Lower leg skin (tissue), 3 donors: Measurements from ENCODE around the gene IFNL4.
"Not testable (repeated sequence)": the region's sequence is repeated elsewhere in the genome, so short reads cannot be mapped to it uniquely, and the experiment has no call there.

ENCODE experiments used
- POLR2A ChIP-seq, 2 donors: fragments of 450-650 bp; IDR thresholded peaks; one replicate each; pipeline ENCODE4 v1.6.1; 2016 to 2017; ENCODE audit warnings: antibody characterized with exemption in 2 of 2, mild to moderate bottlenecking in 1 of 2, moderate library complexity in 1 of 2
- TF ChIP-seq, protein P1 (sequence below), 3 donors: fragments of 450-650 bp; IDR thresholded peaks; one replicate each; pipeline ENCODE4 v1.5.1; 2016; ENCODE audit warnings: antibody characterized with exemption in 3 of 3, mild to moderate bottlenecking in 3 of 3, moderate library complexity in 2 of 3

DNA sequence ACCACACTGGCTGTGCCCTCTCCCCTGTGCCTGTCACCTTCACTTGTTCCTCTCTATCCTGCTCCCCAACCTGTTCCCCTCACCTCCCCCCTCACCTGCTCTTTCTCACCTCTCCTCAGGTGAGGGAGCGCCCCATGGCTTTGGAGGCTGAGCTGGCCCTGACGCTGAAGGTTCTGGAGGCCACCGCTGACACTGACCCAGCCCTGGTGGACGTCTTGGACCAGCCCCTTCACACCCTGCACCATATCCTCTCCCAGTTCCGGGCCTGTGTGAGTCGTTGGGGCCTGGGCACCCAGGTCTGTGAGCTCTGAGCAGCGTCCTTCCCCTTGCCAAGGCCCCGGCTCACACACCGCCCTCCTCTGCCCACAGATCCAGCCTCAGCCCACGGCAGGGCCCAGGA is 20.7 kb upstream of the IFNL4 start:
- TF ChIP-seq, protein P1, sequence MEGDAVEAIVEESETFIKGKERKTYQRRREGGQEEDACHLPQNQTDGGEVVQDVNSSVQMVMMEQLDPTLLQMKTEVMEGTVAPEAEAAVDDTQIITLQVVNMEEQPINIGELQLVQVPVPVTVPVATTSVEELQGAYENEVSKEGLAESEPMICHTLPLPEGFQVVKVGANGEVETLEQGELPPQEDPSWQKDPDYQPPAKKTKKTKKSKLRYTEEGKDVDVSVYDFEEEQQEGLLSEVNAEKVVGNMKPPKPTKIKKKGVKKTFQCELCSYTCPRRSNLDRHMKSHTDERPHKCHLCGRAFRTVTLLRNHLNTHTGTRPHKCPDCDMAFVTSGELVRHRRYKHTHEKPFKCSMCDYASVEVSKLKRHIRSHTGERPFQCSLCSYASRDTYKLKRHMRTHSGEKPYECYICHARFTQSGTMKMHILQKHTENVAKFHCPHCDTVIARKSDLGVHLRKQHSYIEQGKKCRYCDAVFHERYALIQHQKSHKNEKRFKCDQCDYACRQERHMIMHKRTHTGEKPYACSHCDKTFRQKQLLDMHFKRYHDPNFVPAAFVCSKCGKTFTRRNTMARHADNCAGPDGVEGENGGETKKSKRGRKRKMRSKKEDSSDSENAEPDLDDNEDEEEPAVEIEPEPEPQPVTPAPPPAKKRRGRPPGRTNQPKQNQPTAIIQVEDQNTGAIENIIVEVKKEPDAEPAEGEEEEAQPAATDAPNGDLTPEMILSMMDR (IDR thresholded peaks at IDR 0.05), result not testable (repeated sequence)
- TF ChIP-seq POLR2A (IDR thresholded peaks at IDR 0.05), result not testable (repeated sequence)
